Right atrium auricular region (tissue), 2 donors: ENCODE results near the gene CIBAR2. TPM values are rescaled to one million over a fixed set of nuclear protein-coding genes. Genes with fewer than 3 reads are reported as not detected.

Experiments
- DNase-seq: peaks from one replicate; pipeline ENCODE4 v3.0.0-alpha.2; 2019; ENCODE audit warnings: low spot score
- H3K27ac ChIP-seq, 2 donors: fragments of 200-600 bp; sonication (generic); 1 replicate in 1 of 2; 2 replicates in 1 of 2; pipeline ENCODE4 v1.5.1; 2016 to 2019
- H3K27me3 ChIP-seq, 2 donors: fragments of 200-600 bp; sonication (generic); one replicate each; pipeline versions ENCODE4 v1.5.1 to v1.6.0; 2017 to 2019
- H3K36me3 ChIP-seq: fragments of 200-600 bp; sonication (generic); one replicate; pipeline ENCODE4 v1.5.1; 2016
- H3K4me1 ChIP-seq, 2 donors: fragments of 200-600 bp; sonication (generic); one replicate each; pipeline versions ENCODE4 v1.5.1 to v1.6.0; 2017 to 2019
- H3K4me3 ChIP-seq, 2 donors: fragments of 200-600 bp; sonication (generic); 1 replicate in 1 of 2; 2 replicates in 1 of 2; pipeline ENCODE4 v1.5.1; 2017 to 2019; ENCODE audit warnings: mild to moderate bottlenecking in 1 of 2, moderate library complexity in 1 of 2
- H3K9me3 ChIP-seq, 2 donors: fragments of 200-600 bp; sonication (generic); one replicate each; pipeline ENCODE4 v1.5.1; 2019
- total RNA-seq, 2 donors: library from RNA; depleted of rRNA; stranded (reverse); fragments of >200 nt; gene quantifications; one replicate each; pipeline ENCODE4 v1.1.0, GENCODE V29; 2016
- TF ChIP-seq, protein P1 (sequence below), 2 donors: fragments of 200-600 bp; sonication (generic); IDR thresholded peaks; one replicate each; pipeline ENCODE4 v1.5.1; 2019; ENCODE audit warnings: antibody characterized with exemption in 2 of 2

The CIBAR2 gene
- total RNA-seq = not detected

DNA sequence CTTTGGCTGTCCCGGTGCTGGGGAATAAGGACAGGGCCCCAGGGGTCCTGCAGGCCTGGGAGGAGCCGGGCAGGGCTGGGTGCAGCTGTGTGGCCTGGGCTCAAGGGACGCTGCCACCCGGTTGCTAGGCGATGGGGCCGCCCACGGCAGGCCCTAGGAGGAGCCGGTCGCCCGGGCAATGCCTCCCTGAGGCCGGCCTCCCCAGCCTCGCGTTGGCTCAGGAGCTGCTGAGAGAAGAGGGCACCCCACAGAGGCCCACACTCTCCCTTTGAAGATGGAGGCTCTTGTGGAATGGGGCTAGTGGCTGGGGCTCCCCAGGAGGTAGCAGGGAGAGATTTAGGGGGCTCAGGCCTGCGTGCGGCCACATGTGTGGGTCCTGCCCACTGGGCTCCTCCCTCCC, at the start of gene CIBAR2:
TSS of gene CIBAR2 (minus strand) at position 109 of the 400 bp plus-strand sequence. CDS start 120 bp downstream, outside the sequence.
- DNase-seq = no peak
- TF ChIP-seq, protein P1, sequence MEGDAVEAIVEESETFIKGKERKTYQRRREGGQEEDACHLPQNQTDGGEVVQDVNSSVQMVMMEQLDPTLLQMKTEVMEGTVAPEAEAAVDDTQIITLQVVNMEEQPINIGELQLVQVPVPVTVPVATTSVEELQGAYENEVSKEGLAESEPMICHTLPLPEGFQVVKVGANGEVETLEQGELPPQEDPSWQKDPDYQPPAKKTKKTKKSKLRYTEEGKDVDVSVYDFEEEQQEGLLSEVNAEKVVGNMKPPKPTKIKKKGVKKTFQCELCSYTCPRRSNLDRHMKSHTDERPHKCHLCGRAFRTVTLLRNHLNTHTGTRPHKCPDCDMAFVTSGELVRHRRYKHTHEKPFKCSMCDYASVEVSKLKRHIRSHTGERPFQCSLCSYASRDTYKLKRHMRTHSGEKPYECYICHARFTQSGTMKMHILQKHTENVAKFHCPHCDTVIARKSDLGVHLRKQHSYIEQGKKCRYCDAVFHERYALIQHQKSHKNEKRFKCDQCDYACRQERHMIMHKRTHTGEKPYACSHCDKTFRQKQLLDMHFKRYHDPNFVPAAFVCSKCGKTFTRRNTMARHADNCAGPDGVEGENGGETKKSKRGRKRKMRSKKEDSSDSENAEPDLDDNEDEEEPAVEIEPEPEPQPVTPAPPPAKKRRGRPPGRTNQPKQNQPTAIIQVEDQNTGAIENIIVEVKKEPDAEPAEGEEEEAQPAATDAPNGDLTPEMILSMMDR (IDR thresholded peaks at IDR 0.05) = no peak

DNA sequence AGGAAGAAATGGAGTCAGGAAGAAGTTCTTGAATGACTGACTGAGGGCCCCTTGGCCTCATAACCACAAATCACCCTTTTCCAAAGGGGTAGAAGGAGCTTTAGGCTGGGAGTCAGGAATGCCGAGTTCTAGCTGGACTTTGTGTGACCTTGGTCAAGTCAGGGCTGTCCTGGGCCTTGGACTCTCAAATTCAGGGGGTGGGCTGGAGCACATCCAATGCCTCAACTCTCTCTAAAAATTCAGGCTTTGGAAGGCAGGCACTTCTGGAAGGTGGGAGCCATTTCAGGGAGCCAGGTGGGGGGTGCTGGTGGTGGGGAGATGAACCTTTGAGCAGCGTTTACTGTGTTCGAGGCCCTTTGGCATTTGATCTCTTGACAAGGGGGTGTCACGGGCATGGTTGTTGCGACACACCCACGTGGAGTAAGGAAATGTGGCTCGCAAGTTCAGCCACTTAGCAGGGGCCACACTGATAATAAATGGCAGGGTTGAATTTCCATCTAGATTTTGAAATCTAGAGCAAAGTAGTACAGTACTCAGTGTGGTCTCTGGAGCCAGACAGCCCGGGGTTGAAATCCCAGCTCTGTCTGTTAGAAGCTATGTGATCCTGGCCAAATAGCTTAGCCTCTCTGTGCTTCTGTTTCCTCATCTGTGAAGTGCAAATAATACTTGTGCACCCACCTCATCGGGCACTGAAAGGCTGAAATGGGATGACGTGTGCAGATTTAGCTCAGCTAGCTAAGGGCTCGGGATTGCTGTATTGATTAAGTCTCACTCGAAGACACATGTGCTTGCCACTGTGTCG, 47.1 kb upstream of the CIBAR2 start:
- Histone ChIP-seq H3K27me3 (no peaks in the 10 kb centered on the region), H3K9me3 (no peaks in the 10 kb centered on the region), H3K36me3 (no peaks in the 10 kb centered on the region), H3K27ac (peak overlapping the region; percentile 68 to 78), H3K4me3 (no peak overlapping the region), H3K4me1 (peaks cover 0 to 61% of the 10 kb centered on the region in 2 donors)
- TF ChIP-seq, protein P1 (IDR thresholded peaks at IDR 0.05) = no peak
- DNase-seq = no peak

More for the DNA sequence above, at the start of gene CIBAR2:
- H3K4me3 ChIP-seq = no peak within 1 kb of the TSS
- no peaks in the 10 kb centered on the region for H3K36me3 ChIP-seq
- H3K27ac ChIP-seq = no peak within 1 kb of the TSS
- H3K27me3 ChIP-seq = no peaks in the 10 kb centered on the region
- H3K9me3 ChIP-seq = no peaks in the 10 kb centered on the region
- H3K4me1 ChIP-seq = peaks cover 0 to 9% of the 10 kb centered on the region in 2 donors

DNA sequence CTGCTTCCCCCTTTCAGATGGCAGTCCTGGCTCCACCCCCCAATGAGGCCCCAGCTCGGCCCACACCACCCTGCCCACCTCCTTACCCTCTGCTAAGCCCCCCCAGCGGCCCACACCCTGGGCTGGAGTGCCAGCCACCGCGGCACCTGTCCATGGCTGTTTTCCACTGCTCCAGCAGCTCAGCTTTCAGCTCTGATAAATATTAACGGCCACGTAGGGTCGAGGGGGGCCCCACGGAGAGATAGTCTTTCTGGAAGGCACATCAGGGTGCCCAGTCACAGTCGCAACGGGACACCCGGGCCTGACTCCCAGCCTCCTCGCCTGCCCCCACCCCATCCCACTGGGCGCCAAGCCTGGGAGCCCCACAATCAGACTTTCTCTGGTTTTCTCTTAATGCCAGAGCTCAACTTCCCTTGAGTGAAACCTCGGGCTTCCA, 46.5 kb upstream of the CIBAR2 start:
- H3K27ac ChIP-seq = peak overlapping the region; percentile 68 to 78
- H3K4me1 ChIP-seq = peaks cover 0 to 62% of the 10 kb centered on the region in 2 donors
- TF ChIP-seq, protein P1 (IDR thresholded peaks at IDR 0.05) = no peak
- no peaks in the 10 kb centered on the region for H3K27me3 ChIP-seq
- no peaks in the 10 kb centered on the region for H3K36me3 ChIP-seq
- H3K9me3 ChIP-seq = no peaks in the 10 kb centered on the region
- no peak overlapping the region for H3K4me3 ChIP-seq
- no peak for DNase-seq

DNA sequence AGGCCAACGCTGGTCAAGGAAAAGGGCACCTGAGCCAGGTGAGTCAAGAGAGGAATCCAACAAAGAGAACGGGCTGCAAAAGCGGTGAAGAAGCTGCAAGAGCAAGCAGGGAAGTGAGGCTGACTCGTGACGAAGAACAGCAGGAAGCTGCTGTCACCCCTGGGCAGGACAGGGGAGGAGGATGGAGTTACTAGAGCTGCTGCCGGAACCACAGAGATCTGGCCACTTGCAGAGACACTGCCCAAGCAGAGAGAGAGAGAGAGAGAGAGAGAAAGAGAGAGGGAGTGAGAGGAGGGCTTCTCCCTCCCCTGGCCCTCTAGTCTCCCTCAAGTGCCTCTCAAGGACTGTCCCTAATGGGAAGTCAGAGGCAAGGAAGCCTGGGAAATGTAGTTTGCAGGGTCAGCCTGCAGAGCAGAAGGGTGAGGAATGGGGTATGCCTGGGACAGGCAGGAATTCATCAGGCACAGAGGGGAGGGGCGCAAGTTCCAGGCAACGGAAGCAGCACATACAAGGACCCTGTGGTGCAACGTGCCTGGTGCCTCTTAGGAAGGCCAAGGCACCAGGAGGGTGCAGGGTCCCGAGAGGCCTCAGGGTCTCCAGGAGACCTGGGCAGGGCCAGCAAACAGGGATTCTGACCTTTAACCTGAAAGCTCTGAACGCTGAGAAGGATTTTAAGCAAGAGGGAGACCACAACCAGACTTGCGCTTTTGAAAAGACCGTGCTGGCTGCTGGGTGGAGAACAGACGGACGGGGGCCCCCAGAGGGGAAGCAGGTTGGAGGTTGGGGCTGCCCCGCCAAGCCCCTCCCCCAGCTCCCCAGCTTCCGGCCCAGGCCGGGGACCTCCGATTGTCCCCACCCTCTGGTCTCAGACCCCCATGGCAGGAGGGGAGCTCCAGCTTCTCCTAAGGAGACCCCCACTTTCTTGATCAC, 45.8 kb upstream of the CIBAR2 start:
- no peak for DNase-seq
- H3K4me1 ChIP-seq = peaks cover 0 to 64% of the 10 kb centered on the region in 2 donors
- peak overlapping the region; percentile 68 to 78 for H3K27ac ChIP-seq
- no peaks in the 10 kb centered on the region for H3K27me3 ChIP-seq
- no peaks in the 10 kb centered on the region for H3K36me3 ChIP-seq
- peak overlapping the region in 1 of 2 donors; percentile 16 for H3K4me3 ChIP-seq
- no peaks in the 10 kb centered on the region for H3K9me3 ChIP-seq
- TF ChIP-seq, protein P1 (IDR thresholded peaks at IDR 0.05) = no peak

DNA sequence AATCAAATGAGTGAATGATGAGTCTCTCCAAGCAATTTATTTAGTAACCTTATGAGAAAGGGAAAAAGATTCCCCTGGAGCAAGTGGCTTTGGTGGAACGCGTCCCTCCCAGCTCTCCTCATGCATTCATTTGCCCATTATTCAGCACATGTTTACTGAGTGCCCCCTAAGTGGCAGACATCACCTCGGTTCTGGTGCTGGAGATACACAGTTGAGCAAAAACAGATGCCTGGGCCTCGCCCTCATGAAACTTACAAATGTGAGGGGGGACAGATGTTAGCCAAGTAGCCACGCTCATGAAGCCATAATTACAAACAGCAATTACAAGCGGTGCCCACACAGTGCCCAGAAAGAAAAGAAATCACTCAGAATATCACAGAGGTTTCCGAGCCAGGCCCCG, 45.1 kb upstream of the CIBAR2 start:
- H3K4me3 ChIP-seq = peak overlapping the region in 1 of 2 donors; percentile 16
- DNase-seq = no peak
- peaks cover 0 to 64% of the 10 kb centered on the region in 2 donors for H3K4me1 ChIP-seq
- no peaks in the 10 kb centered on the region for H3K36me3 ChIP-seq
- TF ChIP-seq, protein P1 (IDR thresholded peaks at IDR 0.05) = no peak
- no peaks in the 10 kb centered on the region for H3K27me3 ChIP-seq
- peak overlapping the region; percentile 68 to 78 for H3K27ac ChIP-seq
- no peaks in the 10 kb centered on the region for H3K9me3 ChIP-seq
